Nephron (organoid): ENCODE measurements around the gene CHRNA4.
"Not testable (repeated sequence)": the region's sequence is repeated elsewhere in the genome, so short reads cannot be mapped to it uniquely, and the experiment has no call there.

Experiments
- H3K27ac Mint-ChIP-seq, 3 experiments: 2 replicates each; pipeline ENCODE4 v1.8.0; 2020; ENCODE audit warnings: mixed read lengths in 3 of 3, mild to moderate bottlenecking in 2 of 3, moderate library complexity in 1 of 3
- H3K27me3 Mint-ChIP-seq: 2 replicates; pipeline ENCODE4 v1.8.0; 2021; ENCODE audit warnings: low read depth, mild to moderate bottlenecking, moderate library complexity, mixed read lengths
- H3K36me3 Mint-ChIP-seq: 2 replicates; pipeline ENCODE4 v1.8.0; 2020; ENCODE audit warnings: low read depth, mixed read lengths
- H3K4me1 Mint-ChIP-seq: 2 replicates; pipeline ENCODE4 v1.8.0; 2020; ENCODE audit warnings: mixed read lengths
- H3K4me3 Mint-ChIP-seq, 3 experiments: 2 replicates each; pipeline ENCODE4 v1.8.0; 2020; ENCODE audit warnings: mild to moderate bottlenecking in 3 of 3, mixed read lengths in 3 of 3, moderate library complexity in 2 of 3
- H3K9me3 Mint-ChIP-seq: 2 replicates; pipeline ENCODE4 v1.8.0; 2020; ENCODE audit warnings: mixed read lengths
- CTCF ChIP-seq, 3 experiments: fragments of 200-600 bp; sonication (generic); IDR thresholded peaks; one replicate each; pipeline ENCODE4 v1.5.0; 2021; ENCODE audit warnings: antibody characterized with exemption in 3 of 3; ENCODE audit not compliant: unreplicated experiment in 3 of 3

CHRNA4 gene

GRCh38 chr20:63306673-63307537, 54.2 kb downstream of the CHRNA4 start:
- Mint-ChIP-seq H3K4me3 (no peak overlapping the region), H3K9me3 (peaks cover 3% of the 10 kb centered on the region), H3K27me3 (peaks cover 17% of the 10 kb centered on the region), H3K27ac (no peak overlapping the region), H3K36me3 (no peaks in the 10 kb centered on the region), H3K4me1 (peaks cover 9% of the 10 kb centered on the region)
- TF ChIP-seq CTCF (IDR thresholded peaks at IDR 0.05; ENCODE audit: unreplicated experiment in 3 of 3): no peak

- H3K27me3 Mint-ChIP-seq: peaks cover 24% of the 10 kb centered on the region
- not testable (repeated sequence) for H3K27ac Mint-ChIP-seq, H3K4me1 Mint-ChIP-seq, H3K4me3 Mint-ChIP-seq, H3K36me3 Mint-ChIP-seq, H3K9me3 Mint-ChIP-seq
These were observed 55.0 kb downstream of the CHRNA4 start for GRCh38 chr20:63305933-63306672.

- no peak for TF ChIP-seq CTCF (IDR thresholded peaks at IDR 0.05; ENCODE audit: unreplicated experiment in 3 of 3)
- peaks cover 4% of the 10 kb centered on the region for H3K4me1 Mint-ChIP-seq
- no peaks in the 10 kb centered on the region for H3K36me3 Mint-ChIP-seq
- no peak overlapping the region for H3K4me3 Mint-ChIP-seq
- peaks cover 11% of the 10 kb centered on the region for H3K9me3 Mint-ChIP-seq
- peaks cover 24% of the 10 kb centered on the region for H3K27me3 Mint-ChIP-seq
- H3K27ac Mint-ChIP-seq: no peak overlapping the region
These were observed 55.8 kb downstream of the CHRNA4 start for GRCh38 chr20:63305393-63305792.

- no peak overlapping the region for H3K4me3 Mint-ChIP-seq
- H3K27me3 Mint-ChIP-seq: peaks cover 35% of the 10 kb centered on the region
- peaks cover 5% of the 10 kb centered on the region for H3K4me1 Mint-ChIP-seq
- H3K9me3 Mint-ChIP-seq: peaks cover 11% of the 10 kb centered on the region
- no peaks in the 10 kb centered on the region for H3K36me3 Mint-ChIP-seq
- no peak overlapping the region for H3K27ac Mint-ChIP-seq
- TF ChIP-seq CTCF (IDR thresholded peaks at IDR 0.05; ENCODE audit: unreplicated experiment in 3 of 3): no peak
These were observed 58.0 kb downstream of the CHRNA4 start for GRCh38 chr20:63303095-63303666.

GRCh38 chr20:63301671-63302070, 59.5 kb downstream of the CHRNA4 start:
- Mint-ChIP-seq H3K4me1 (peaks cover 5% of the 10 kb centered on the region), H3K4me3 (no peak overlapping the region), H3K9me3 (peaks cover 11% of the 10 kb centered on the region), H3K36me3 (no peaks in the 10 kb centered on the region), H3K27me3 (peaks cover 35% of the 10 kb centered on the region), H3K27ac (no peak overlapping the region)
- TF ChIP-seq CTCF (IDR thresholded peaks at IDR 0.05; ENCODE audit: unreplicated experiment in 3 of 3): no peak

GRCh38 chr20:63298731-63299312, 62.3 kb downstream of the CHRNA4 start:
- Mint-ChIP-seq H3K4me3 (peak overlapping the region in 1 of 3 experiments; percentile 34), H3K4me1 (peaks cover 13% of the 10 kb centered on the region), H3K27me3 (peaks cover 42% of the 10 kb centered on the region), H3K9me3 (peaks cover 11% of the 10 kb centered on the region), H3K27ac (no peak overlapping the region), H3K36me3 (no peaks in the 10 kb centered on the region)
- TF ChIP-seq CTCF (IDR thresholded peaks at IDR 0.05; ENCODE audit: unreplicated experiment in 3 of 3): no peak
